ENCODE measurements around the gene ESD.
A peak's percentile ranks its signal among the peaks of the same experiment; 100 is the strongest.
"Not testable (repeated sequence)": the region's sequence is repeated elsewhere in the genome, so short reads cannot be mapped to it uniquely, and the experiment has no call there.

The ESD gene

GRCh38 chr13:46795321-46795720 lies 1.6 kb downstream of the ESD start:
- no peak for DNase-seq (ENCODE audit: low read depth, low spot score)

GRCh38 chr13:46783504-46783903 lies 13.5 kb downstream of the ESD start:
- no peak for DNase-seq (ENCODE audit: low read depth, low spot score)

- DNase-seq (ENCODE audit: low read depth, low spot score) = no peak
These were observed 14.3 kb downstream of the ESD start for GRCh38 chr13:46782691-46783090.

GRCh38 chr13:46782066-46782465 lies 14.9 kb downstream of the ESD start:
- no peak for DNase-seq (ENCODE audit: low read depth, low spot score)

- DNase-seq (ENCODE audit: low read depth, low spot score) = no peak
These were observed 18.1 kb downstream of the ESD start for GRCh38 chr13:46778890-46779289.

- DNase-seq (ENCODE audit: low read depth, low spot score) = no peak
These were observed 18.9 kb downstream of the ESD start for GRCh38 chr13:46778095-46778494.

- DNase-seq (ENCODE audit: low read depth, low spot score) = no peak
These were observed 21.4 kb downstream of the ESD start for GRCh38 chr13:46775385-46776107.

GRCh38 chr13:46773541-46773940 lies 23.4 kb downstream of the ESD start:
- DNase-seq (ENCODE audit: low read depth, low spot score) = no peak

- DNase-seq (ENCODE audit: low read depth, low spot score) = no peak
These were observed 25.3 kb downstream of the ESD start for GRCh38 chr13:46771693-46772092.

- not testable (repeated sequence) for DNase-seq (ENCODE audit: low read depth, low spot score)
These were observed 27.0 kb downstream of the ESD start for GRCh38 chr13:46769925-46770324.

- no peak for DNase-seq (ENCODE audit: low read depth, low spot score)
These were observed 35.1 kb downstream of the ESD start for GRCh38 chr13:46761866-46762265.

- DNase-seq (ENCODE audit: low read depth, low spot score) = no peak
These were observed 35.8 kb downstream of the ESD start for GRCh38 chr13:46761174-46761573.

GRCh38 chr13:46759846-46760245 lies 37.1 kb downstream of the ESD start:
- no peak for DNase-seq (ENCODE audit: low read depth, low spot score)

- no peak for DNase-seq (ENCODE audit: low read depth, low spot score)
These were observed 39.3 kb downstream of the ESD start for GRCh38 chr13:46757640-46758039.

GRCh38 chr13:46756977-46757376 lies 40.0 kb downstream of the ESD start:
- peak; percentile 83 for DNase-seq (ENCODE audit: low read depth, low spot score)

- DNase-seq (ENCODE audit: low read depth, low spot score) = not testable (repeated sequence)
These were observed 41.5 kb downstream of the ESD start for GRCh38 chr13:46755508-46755907.

- no peak for DNase-seq (ENCODE audit: low read depth, low spot score)
These were observed 42.1 kb downstream of the ESD start for GRCh38 chr13:46754812-46755211.

GRCh38 chr13:46753917-46754316 lies 43.0 kb downstream of the ESD start:
- no peak for DNase-seq (ENCODE audit: low read depth, low spot score)

GRCh38 chr13:46753137-46753536 lies 43.8 kb downstream of the ESD start:
- DNase-seq (ENCODE audit: low read depth, low spot score) = no peak

- no peak for DNase-seq (ENCODE audit: low read depth, low spot score)
These were observed 44.9 kb downstream of the ESD start for GRCh38 chr13:46751811-46752635.

- DNase-seq (ENCODE audit: low read depth, low spot score) = no peak
These were observed 47.0 kb downstream of the ESD start for GRCh38 chr13:46749951-46750350.

GRCh38 chr13:46748300-46748699 lies 48.7 kb downstream of the ESD start:
- DNase-seq (ENCODE audit: low read depth, low spot score) = no peak

All from brain pericyte (primary cell).